ENCODE results near the gene MACROD2. TPM values are rescaled to one million over a fixed set of nuclear protein-coding genes. Genes with fewer than 3 reads are reported as not detected.

The MACROD2 gene
- total and polyA plus RNA-seq, 2 of the 4 experiments (the other 2 are of a cell fraction), result not detected

- Histone ChIP-seq H3K9me1 (ENCODE audit: insufficient read depth, low read length) (no peaks in the 10 kb centered on the region), H3K9ac (ENCODE audit: low read depth, low read length) (no peak overlapping the region), H3K27ac (ENCODE audit: insufficient read depth, low read length) (no peak overlapping the region), H2BK5ac (ENCODE audit: low read depth, low read length, poor library complexity, severe bottlenecking) (no peak overlapping the region), H3K18ac (ENCODE audit: low read depth, low read length) (no peak overlapping the region), H3K9me3 (ENCODE audit: control insufficient read depth, insufficient read depth, low read length) (peaks cover 5% of the 10 kb centered on the region; the same call in 1 of the 2 replicates), H2AK5ac (ENCODE audit: low read depth, low read length) (no peak overlapping the region), H4K20me1 (ENCODE audit: insufficient read depth, low read length) (no peaks in the 10 kb centered on the region), H3K4me3 (ENCODE audit: insufficient read depth, low read depth, low read length) (no peak overlapping the region), H2AFZ (replicated peaks; ENCODE audit: low read length, poor library complexity) (no peak overlapping the region), H3K4me1 (ENCODE audit: control insufficient read depth, insufficient read depth, low read length) (no peaks in the 10 kb centered on the region), H4K8ac (ENCODE audit: low read depth in 2 of 2, low read length in 2 of 2) (no peak overlapping the region), H4K5ac (ENCODE audit: low read depth, low read length) (no peak overlapping the region), H3K56ac (ENCODE audit: extremely low read depth, insufficient read depth, low read length) (no peak overlapping the region), H3K4ac (ENCODE audit: low read depth, low read length) (no peak overlapping the region), H4K91ac (ENCODE audit: insufficient read depth, low read depth, low read length) (no peak overlapping the region), H3K23ac (ENCODE audit: low read depth, low read length) (no peak overlapping the region), H2AK9ac (replicated peaks; ENCODE audit: low read depth, low read length, poor library complexity) (no peak overlapping the region), H3K79me1 (ENCODE audit: low read depth in 1 of 2, low read length in 2 of 2) (no peaks in the 10 kb centered on the region), H3K36me3 (ENCODE audit: control insufficient read depth, insufficient read depth, low read length) (no peaks in the 10 kb centered on the region), H2BK120ac (ENCODE audit: low read depth, low read length) (no peak overlapping the region), H2BK15ac (ENCODE audit: low read depth, low read length) (no peak overlapping the region), H3K4me2 (ENCODE audit: low read depth, low read length) (no peak overlapping the region), H2BK20ac (ENCODE audit: low read depth, low read length) (no peak overlapping the region), H3K14ac (replicated peaks; ENCODE audit: low read depth, low read length) (no peak overlapping the region), H3K27me3 (ENCODE audit: control insufficient read depth, insufficient read depth, low read length) (no peaks in the 10 kb centered on the region)
- intact Hi-C loops (cut with micrococcal nuclease), result no loop called here
- POLR2A ChIA-PET (ENCODE audit: unreplicated experiment), result no interaction called here
- no CpG with 5 or more reads among the region's 1 CpG for WGBS, 2 experiments (ENCODE audit: extremely low coverage in 2 of 2, insufficient read length in 1 of 2)
- dilution Hi-C loops (cut with HindIII; ENCODE audit: low sequenced_read_pairs, unreplicated experiment), result no loop called here
- TF ChIP-seq ELK1 (IDR thresholded peaks at IDR 0.05; ENCODE audit: borderline replicate concordance, low read depth, low read length) (no peak), POLR2A (IDR thresholded peaks at IDR 0.05; ENCODE audit: low read depth, low read length) (no peak), SMC3 (IDR thresholded peaks at IDR 0.05; ENCODE audit: low read depth, low read length) (no peak), MAZ (IDR thresholded peaks at IDR 0.05; ENCODE audit: borderline replicate concordance, low read depth, low read length) (no peak), MAFK (IDR thresholded peaks at IDR 0.05; ENCODE audit: low read depth, low read length) (no peak), MXI1 (IDR thresholded peaks at IDR 0.05; ENCODE audit: borderline replicate concordance, low read depth, low read length) (no peak), USF2 (IDR thresholded peaks at IDR 0.05; ENCODE audit: low read depth, low read length) (no peak), BHLHE40 (IDR thresholded peaks at IDR 0.05; ENCODE audit: low read depth, low read length) (no peak), RAD21 (IDR thresholded peaks at IDR 0.05; ENCODE audit: low read length) (no peak), RFX5 (IDR thresholded peaks at IDR 0.05; ENCODE audit: low read depth, low read length) (no peak), CEBPB (IDR thresholded peaks at IDR 0.05; ENCODE audit: low read depth, low read length) (no peak)
- ATAC-seq (ENCODE audit: low read depth) (no peak), DNase-seq (no peak)
- in situ Hi-C loops (cut with MboI; ENCODE audit: low sequenced_read_pairs), result no loop called here
- CTCF ChIA-PET, result no interaction called here
- no TSS peak for BruUV-seq (replicated peaks)
Observed at GRCh38 chr20:15079594-15080340, 1084.5 kb downstream of the MACROD2 start.

Data from IMR-90 (cell line).